Measurements from ENCODE around the gene KRTAP12-3.

The KRTAP12-3 gene

GRCh38 chr21:44619886-44620285, 37.8 kb upstream of the KRTAP12-3 start:
- Histone ChIP-seq H3K36me3 (ENCODE audit: insufficient read depth, low read length) (no peaks in the 10 kb centered on the region), H4K20me1 (ENCODE audit: insufficient read depth, low read length) (no peaks in the 10 kb centered on the region), H3K27me3 (ENCODE audit: insufficient read depth, low read length) (no peaks in the 10 kb centered on the region; the same call in 1 of the 2 replicates), H2AFZ (ENCODE audit: low read length) (no peak overlapping the region), H3K4me2 (ENCODE audit: low read length) (no peak overlapping the region), H3K27ac (ENCODE audit: low read depth, low read length, poor library complexity, severe bottlenecking) (no peak overlapping the region), H3K4me3 (ENCODE audit: low read depth, low read length, poor library complexity, severe bottlenecking) (no peak overlapping the region), H3K9me3 (ENCODE audit: low read length) (peaks cover 14% of the 10 kb centered on the region), H3F3A (ENCODE audit: insufficient read depth, low read length) (no peaks in the 10 kb centered on the region), H3K9me2 (ENCODE audit: low read depth, low read length) (no peaks in the 10 kb centered on the region), H3K9ac (ENCODE audit: low read length) (no peak overlapping the region), H3K4me1 (ENCODE audit: insufficient read depth, low read length, severe bottlenecking) (peaks cover 6% of the 10 kb centered on the region), H3K79me2 (ENCODE audit: insufficient read depth, low read length) (no peaks in the 10 kb centered on the region)
- TF ChIP-seq EZH2 (IDR thresholded peaks at IDR 0.05; ENCODE audit: borderline replicate concordance, low read length) (no peak), CTCF (IDR thresholded peaks at IDR 0.05; ENCODE audit: low read length) (no peak)

GRCh38 chr21:44623575-44623974, 34.2 kb upstream of the KRTAP12-3 start:
- Histone ChIP-seq H3K9me2 (ENCODE audit: low read depth, low read length) (no peaks in the 10 kb centered on the region), H4K20me1 (ENCODE audit: insufficient read depth, low read length) (no peaks in the 10 kb centered on the region), H3K4me1 (ENCODE audit: insufficient read depth, low read length, severe bottlenecking) (peaks cover 6% of the 10 kb centered on the region), H3F3A (ENCODE audit: insufficient read depth, low read length) (no peaks in the 10 kb centered on the region), H3K4me3 (ENCODE audit: low read depth, low read length, poor library complexity, severe bottlenecking) (no peak overlapping the region), H3K27me3 (ENCODE audit: insufficient read depth, low read length) (no peaks in the 10 kb centered on the region; the same call in 1 of the 2 replicates), H3K9ac (ENCODE audit: low read length) (no peak overlapping the region), H2AFZ (ENCODE audit: low read length) (no peak overlapping the region), H3K79me2 (ENCODE audit: insufficient read depth, low read length) (no peaks in the 10 kb centered on the region), H3K36me3 (ENCODE audit: insufficient read depth, low read length) (no peaks in the 10 kb centered on the region), H3K9me3 (ENCODE audit: low read length) (peaks cover 14% of the 10 kb centered on the region), H3K27ac (ENCODE audit: low read depth, low read length, poor library complexity, severe bottlenecking) (no peak overlapping the region), H3K4me2 (ENCODE audit: low read length) (no peak overlapping the region)
- TF ChIP-seq CTCF (IDR thresholded peaks at IDR 0.05; ENCODE audit: low read length) = no peak
- TF ChIP-seq EZH2 (IDR thresholded peaks at IDR 0.05; ENCODE audit: borderline replicate concordance, low read length) = no peak

- Histone ChIP-seq H3K9me2 (ENCODE audit: low read depth, low read length) (no peaks in the 10 kb centered on the region), H3K79me2 (ENCODE audit: insufficient read depth, low read length) (no peaks in the 10 kb centered on the region), H3K27me3 (ENCODE audit: insufficient read depth, low read length) (no peaks in the 10 kb centered on the region; the same call in 1 of the 2 replicates), H3K4me3 (ENCODE audit: low read depth, low read length, poor library complexity, severe bottlenecking) (no peak overlapping the region), H3K9ac (ENCODE audit: low read length) (no peak overlapping the region), H3F3A (ENCODE audit: insufficient read depth, low read length) (no peaks in the 10 kb centered on the region), H2AFZ (ENCODE audit: low read length) (no peak overlapping the region), H3K9me3 (ENCODE audit: low read length) (peaks cover 10% of the 10 kb centered on the region), H3K27ac (ENCODE audit: low read depth, low read length, poor library complexity, severe bottlenecking) (no peak overlapping the region), H3K4me1 (ENCODE audit: insufficient read depth, low read length, severe bottlenecking) (no peaks in the 10 kb centered on the region), H3K4me2 (ENCODE audit: low read length) (no peak overlapping the region), H4K20me1 (ENCODE audit: insufficient read depth, low read length) (no peaks in the 10 kb centered on the region), H3K36me3 (ENCODE audit: insufficient read depth, low read length) (no peaks in the 10 kb centered on the region)
- TF ChIP-seq EZH2 (IDR thresholded peaks at IDR 0.05; ENCODE audit: borderline replicate concordance, low read length) = no peak
- TF ChIP-seq CTCF (IDR thresholded peaks at IDR 0.05; ENCODE audit: low read length) = no peak
Observed at GRCh38 chr21:44625756-44626155, 32.0 kb upstream of the KRTAP12-3 start.
